Activated CD4-positive, alpha-beta T cell treated with anti-CD3 and anti-CD28 coated beads, Interleukin-2, amount 50 U/mL, for 1 hour (primary cell): ENCODE measurements around the gene ZDHHC8.

Source experiments
- DNase-seq: peaks from one replicate; pipeline ENCODE4 v3.0.0-alpha.2; 2020

ZDHHC8 gene

DNA sequence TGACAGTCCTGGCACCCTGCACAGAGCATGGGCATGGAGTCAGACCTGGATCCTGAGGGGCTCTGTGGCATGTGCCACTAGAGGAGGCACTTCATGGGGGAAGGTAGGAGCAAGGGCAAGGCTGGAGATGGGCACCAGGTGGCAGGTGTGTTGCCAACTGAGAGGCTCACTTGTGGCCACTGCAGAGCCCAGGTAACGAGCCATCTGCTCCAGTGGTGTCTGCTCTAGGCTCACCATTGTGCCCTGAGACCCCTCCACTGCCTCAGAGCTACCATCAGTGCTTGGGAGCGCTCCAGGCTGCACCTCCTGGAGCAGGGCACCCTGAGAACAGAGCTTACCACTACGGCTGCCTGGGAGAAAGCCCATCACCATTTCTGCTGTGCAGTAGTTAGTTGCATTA lies 1.3 kb upstream of the ZDHHC8 start:
- no peak for DNase-seq

DNA sequence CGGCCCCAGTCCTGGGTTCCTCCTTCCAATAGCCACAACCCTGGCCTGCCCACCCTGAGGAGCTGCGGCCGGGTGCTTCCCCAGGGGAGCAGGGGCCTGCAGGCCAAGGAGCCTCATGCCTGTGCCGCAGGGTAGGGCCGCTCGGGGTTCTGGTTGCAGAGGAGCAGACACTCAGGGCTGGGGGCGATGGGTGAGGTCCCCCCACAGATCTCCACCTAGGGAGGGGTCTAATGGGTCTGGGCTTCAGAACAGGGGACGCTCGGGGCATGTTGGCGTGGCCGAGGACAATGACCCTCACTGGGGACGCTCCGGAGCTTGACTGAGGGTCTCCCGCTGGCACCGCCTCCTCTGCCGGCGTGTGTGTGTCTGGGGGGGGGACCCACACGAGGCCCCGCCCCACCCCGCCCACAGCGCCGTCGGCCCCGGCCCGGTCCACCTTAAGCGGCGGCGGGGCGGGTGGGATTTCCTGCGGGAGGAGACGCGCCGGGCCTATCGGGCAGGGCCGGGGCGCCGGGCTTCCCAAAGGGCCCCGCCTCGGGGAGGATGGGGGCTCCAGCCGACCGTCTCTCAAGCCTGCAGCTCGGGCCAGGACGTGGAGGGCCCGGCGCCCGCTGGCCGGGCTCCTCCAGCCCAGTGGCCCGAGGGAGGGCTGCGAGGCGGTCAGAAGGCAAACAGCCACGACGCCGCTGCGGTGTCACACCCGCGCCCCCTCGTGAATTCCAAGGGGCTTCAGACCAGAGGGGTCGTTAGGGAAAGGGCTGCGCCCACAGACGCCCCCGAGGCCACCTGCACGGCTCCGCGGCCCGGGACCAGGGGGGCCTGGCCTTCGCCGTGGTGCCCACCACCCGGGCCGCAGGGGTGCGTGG lies 640 bp upstream of the ZDHHC8 start:
- DNase-seq, result peak; percentile 79

DNA sequence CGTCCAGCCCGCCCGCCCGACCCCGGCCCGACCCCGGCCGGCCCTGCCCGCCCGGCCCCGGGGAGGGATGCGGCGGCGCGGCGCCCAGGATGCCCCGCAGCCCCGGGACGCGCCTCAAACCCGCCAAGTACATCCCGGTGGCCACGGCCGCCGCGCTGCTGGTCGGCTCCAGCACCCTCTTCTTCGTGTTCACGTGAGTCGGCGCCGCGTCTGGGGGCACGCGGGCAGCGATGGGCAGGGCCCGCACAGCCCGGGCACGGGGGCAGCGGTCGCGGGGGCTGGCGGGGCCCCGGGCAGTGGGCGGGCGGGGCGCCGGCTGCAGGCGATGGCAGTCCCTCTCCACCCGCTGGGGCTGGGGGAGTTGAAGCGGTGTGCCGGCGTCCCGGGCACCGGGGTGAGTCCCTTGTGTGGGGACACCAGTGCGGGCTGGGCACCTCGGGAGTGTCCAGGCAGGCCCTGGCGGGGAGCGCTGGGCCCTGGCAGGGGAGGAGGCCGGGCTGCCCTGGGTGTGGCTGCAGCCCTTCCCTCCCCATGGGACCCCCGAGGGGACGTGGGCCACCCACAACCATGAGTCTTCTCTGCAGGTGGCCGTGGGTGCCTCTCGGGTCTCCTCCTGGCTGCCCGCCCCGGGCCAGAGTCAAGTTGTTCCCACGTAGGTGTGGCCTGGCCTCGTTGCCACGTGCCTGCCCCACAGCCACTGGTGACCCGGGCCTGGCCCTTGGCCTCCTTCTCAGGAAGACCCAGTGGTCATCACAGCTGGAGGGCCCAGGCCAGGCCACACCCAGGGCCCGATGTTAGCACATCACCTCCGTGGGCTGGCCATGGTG lies 468 bp downstream of the ZDHHC8 start:
- DNase-seq, result no peak

- no peak for DNase-seq
These were observed 1.2 kb downstream of the ZDHHC8 start for GRCh38 chr22:20132686-20133246.

- DNase-seq, result no peak
These were observed 2.4 kb downstream of the ZDHHC8 start for GRCh38 chr22:20133930-20134549.

- DNase-seq, result no peak
These were observed 3.7 kb downstream of the ZDHHC8 start for GRCh38 chr22:20135265-20135664.

GRCh38 chr22:20135806-20136602 lies 4.4 kb downstream of the ZDHHC8 start:
- DNase-seq, result no peak

DNA sequence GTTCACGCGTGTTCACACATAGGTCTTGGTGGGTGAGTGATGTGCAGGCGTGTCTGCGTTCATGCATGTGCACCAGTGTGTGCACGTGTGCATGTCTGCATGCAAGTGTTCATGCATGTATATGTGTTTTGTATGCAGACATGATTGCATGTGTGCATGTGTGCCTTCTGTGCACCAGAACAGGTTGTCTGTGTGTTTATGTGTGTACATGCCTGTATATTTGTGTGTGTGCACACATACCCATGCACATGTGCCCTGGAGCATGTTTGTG lies 4.9 kb downstream of the ZDHHC8 start:
- no peak for DNase-seq

GRCh38 chr22:20137113-20137512 lies 5.5 kb downstream of the ZDHHC8 start:
- DNase-seq, result no peak

DNA sequence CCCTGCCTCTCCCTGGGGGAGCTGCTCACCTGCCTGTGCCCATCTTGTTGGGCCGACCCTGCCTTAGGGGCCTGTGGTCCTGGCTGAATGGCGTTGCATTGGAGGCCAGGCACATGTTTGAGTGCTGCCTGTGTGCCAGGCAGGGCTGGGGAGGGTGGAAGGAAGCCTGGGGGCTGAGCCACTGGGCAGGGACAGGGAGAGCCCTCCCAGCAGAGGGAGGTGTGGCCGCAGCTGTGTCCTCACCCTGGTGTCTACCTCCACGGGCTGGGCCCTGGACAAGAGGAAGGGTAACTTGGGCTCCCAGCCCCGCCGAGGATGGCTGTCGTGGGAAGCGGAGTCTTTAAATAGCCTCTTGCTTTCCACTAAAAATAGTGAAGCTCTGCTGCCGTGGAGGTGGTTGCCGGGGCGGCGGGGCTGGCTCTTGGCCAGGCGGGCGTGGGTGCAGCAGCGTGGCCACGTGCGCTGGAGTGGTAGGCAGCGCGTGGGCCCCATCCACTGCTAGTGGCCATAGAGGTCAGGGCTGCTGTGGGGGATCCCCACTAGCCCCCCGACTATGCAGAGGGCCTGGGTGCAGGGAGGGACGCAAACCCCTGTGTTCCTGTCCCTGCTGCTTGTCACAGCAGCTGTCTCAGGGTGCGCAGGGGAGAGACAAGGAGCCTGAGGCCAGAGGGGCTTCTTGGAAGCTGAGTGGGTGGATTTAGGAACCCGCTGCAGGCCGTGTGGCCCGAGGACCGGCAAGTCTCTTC lies 6.2 kb downstream of the ZDHHC8 start:
- no peak for DNase-seq

DNA sequence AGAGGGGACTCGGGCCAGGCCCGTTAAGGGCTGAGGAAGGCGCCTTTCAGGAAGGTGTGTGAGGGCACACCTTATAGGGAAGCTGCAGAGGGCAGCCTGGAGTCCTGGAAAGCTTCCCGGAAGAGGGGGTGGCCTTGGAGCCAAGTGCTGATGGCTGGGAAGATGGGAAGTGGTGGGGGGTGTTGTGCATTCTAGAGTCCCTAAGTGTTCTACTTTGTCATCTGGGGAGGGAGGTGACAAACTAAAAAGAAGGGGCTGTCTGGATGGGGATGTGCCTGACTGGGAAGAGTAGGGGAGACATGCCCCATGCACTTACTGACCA lies 6.8 kb downstream of the ZDHHC8 start:
- DNase-seq, result no peak

DNA sequence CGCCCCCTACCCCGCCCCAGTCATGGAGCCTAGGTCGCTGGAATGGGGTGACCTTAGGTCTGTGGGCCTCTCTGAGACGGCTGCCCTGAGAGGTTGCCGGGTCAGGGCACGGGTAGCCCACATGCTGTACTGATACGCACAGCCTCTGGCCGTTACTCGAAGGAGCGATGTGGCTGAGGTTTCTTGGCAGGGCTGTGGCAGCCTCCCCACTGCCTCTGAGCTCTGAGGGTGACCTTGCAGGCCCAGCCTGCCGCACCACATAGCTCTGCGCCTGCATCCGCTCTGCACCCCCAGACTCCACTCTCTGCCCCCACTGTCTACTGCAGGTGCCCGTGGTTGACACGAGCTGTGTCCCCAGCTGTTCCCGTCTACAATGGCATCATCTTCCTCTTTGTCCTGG lies 7.3 kb downstream of the ZDHHC8 start:
- DNase-seq, result no peak

GRCh38 chr22:20139391-20140106 lies 7.9 kb downstream of the ZDHHC8 start:
- no peak for DNase-seq

- DNase-seq, result no peak
These were observed 8.5 kb downstream of the ZDHHC8 start for GRCh38 chr22:20140107-20140445.

GRCh38 chr22:20140521-20140964 lies 8.9 kb downstream of the ZDHHC8 start:
- no peak for DNase-seq

GRCh38 chr22:20141186-20142077 lies 9.8 kb downstream of the ZDHHC8 start:
- DNase-seq, result no peak

DNA sequence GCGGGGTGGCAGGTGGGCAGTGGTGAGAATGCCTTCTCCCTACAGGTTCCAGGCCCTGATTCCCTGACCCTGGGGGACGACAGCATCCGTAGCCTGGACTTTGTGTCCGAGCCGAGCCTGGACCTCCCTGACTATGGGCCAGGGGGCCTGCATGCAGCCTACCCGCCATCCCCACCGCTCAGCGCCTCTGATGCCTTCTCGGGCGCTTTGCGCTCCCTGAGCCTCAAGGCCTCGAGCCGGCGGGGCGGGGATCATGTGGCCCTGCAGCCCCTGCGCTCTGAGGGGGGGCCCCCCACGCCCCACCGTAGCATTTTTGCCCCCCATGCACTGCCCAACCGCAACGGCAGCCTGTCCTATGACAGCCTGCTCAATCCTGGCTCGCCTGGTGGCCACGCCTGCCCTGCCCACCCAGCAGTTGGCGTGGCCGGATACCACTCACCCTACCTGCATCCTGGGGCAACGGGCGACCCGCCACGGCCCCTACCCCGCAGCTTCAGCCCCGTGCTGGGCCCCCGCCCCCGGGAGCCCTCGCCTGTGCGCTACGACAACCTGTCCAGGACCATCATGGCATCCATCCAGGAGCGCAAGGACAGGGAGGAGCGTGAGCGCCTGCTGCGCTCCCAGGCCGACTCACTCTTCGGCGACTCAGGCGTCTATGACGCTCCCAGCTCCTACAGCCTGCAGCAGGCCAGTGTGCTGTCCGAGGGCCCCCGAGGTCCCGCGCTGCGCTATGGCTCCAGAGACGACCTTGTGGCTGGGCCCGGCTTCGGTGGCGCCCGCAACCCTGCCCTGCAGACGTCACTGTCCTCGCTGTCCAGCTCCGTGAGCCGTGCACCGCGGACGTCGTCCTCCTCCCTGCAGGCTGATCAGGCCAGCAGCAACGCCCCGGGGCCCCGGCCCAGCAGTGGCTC lies 11.4 kb downstream of the ZDHHC8 start:
- DNase-seq, result no peak

DNA sequence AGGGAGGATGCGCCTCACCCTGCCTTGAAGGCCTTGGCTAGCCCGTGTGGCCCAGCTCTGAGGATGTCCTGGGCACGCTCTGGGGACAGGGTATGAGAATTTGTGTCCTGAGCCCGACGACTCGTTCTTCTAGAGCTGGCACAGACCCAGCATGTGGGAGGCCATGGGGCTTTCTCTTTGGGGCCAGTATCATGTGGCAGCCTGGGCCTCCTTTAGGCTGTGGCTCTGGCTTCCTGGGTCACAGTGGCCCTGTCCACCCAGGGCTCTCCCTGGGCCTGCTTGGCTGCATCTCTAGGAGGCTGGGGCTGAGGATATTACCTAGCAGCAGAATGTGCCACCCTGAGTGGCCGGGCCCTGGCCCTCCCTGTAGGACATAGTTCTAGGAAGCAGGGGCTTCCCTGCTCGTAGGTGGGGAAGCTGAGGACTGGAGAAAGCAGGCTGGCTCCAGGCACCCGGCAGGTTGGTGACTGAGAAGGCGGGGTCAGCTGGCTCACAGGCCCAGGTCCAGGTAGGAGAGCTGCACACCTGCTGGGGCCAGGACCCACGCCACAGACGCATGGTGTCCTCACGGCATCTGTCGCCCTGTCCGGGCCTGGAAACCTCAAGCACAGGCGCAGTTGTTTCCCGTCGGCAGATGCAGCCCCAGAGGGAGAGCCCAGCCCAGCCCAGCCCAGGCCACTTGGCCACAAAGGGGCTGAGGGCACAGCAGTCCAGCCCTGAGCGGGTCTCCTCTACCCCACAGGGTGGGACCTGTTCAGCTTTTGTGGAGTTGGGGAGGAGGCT lies 12.5 kb downstream of the ZDHHC8 start:
- no peak for DNase-seq
